Smooth muscle cell (in vitro differentiated cells): ENCODE data around the gene DCST2. TPM values are rescaled to one million over a fixed set of nuclear protein-coding genes. Genes with fewer than 3 reads are reported as not detected.
"Not testable (repeated sequence)": the region's sequence is repeated elsewhere in the genome, so short reads cannot be mapped to it uniquely, and the experiment has no call there.

Experiments used
- DNase-seq: peaks from one replicate; lab custom pipeline; 2025; ENCODE audit not compliant: unreplicated experiment; lab: John Stamatoyannopoulos, UW
- H2AFZ ChIP-seq: fragments of 200-600 bp; sonication (generic); 2 replicates; pipeline ENCODE4 v1.6.0; 2016; ENCODE audit warnings: antibody characterized with exemption, low read depth, mild to moderate bottlenecking
- H3F3A ChIP-seq: fragments of 200-600 bp; sonication (generic); 2 replicates; pipeline ENCODE4 v1.6.0; 2017; ENCODE audit warnings: antibody characterized with exemption, low read depth
- H3K27ac ChIP-seq: fragments of 200-600 bp; sonication (generic); 2 replicates; pipeline ENCODE4 v1.5.1; 2016; ENCODE audit warnings: low read depth, mild to moderate bottlenecking
- H3K27me3 ChIP-seq: fragments of 200-600 bp; sonication (generic); 2 replicates; pipeline ENCODE4 v1.6.1; 2016; ENCODE audit warnings: low read depth, mild to moderate bottlenecking
- H3K36me3 ChIP-seq: fragments of 200-600 bp; sonication (generic); 2 replicates; pipeline ENCODE4 v1.5.1; 2016; ENCODE audit warnings: low read depth
- H3K4me1 ChIP-seq: fragments of 200-600 bp; sonication (generic); 2 replicates; pipeline ENCODE4 v1.5.1; 2016; ENCODE audit warnings: low read depth
- H3K4me2 ChIP-seq: fragments of 200-600 bp; sonication (generic); 2 replicates; pipeline ENCODE4 v1.6.0; 2016; ENCODE audit warnings: mild to moderate bottlenecking
- H3K4me3 ChIP-seq: fragments of 200-600 bp; sonication (generic); 2 replicates; pipeline ENCODE4 v1.5.1; 2016; ENCODE audit warnings: mild to moderate bottlenecking
- H3K79me2 ChIP-seq: fragments of 200-600 bp; sonication (generic); 2 replicates; pipeline ENCODE4 v1.6.0; 2016; ENCODE audit warnings: low read depth, mild to moderate bottlenecking
- H3K9ac ChIP-seq: fragments of 200-600 bp; sonication (generic); 2 replicates; pipeline ENCODE4 v1.6.0; 2016; ENCODE audit warnings: low read depth
- H3K9me3 ChIP-seq: fragments of 200-600 bp; sonication (generic); replicated peaks from 2 replicates; pipeline ENCODE4 v1.5.1; 2016; ENCODE audit warnings: low read depth
- H4K20me1 ChIP-seq: fragments of 200-600 bp; sonication (generic); 2 replicates; pipeline ENCODE4 v1.6.0; 2016; ENCODE audit warnings: low read depth
- CTCF ChIP-seq: fragments of 200-600 bp; sonication (generic); IDR thresholded peaks from 2 replicates; pipeline ENCODE4 v1.5.1; 2017; ENCODE audit warnings: borderline replicate concordance, mild to moderate bottlenecking, antibody characterized with exemption; ENCODE audit not compliant: insufficient read depth, poor library complexity, severe bottlenecking
- WGBS: methylation state at CpG from one replicate; pipeline ENCODE4 v1.1.7; 2016; ENCODE audit warnings: low lambda C conversion rate; 5-methylcytosine and 5-hydroxymethylcytosine counted together
- polyA plus RNA-seq: library from polyadenylated mRNA; unstranded; fragments of >200 nt; fragmentation: Nextera tagmentation; extraction: Ambion mirVana; gene quantifications from 2 replicates; pipeline ENCODE4 v1.2.1, GENCODE V29; 2016
- total RNA-seq: library from RNA; depleted of rRNA; stranded (reverse); fragments of >200 nt; gene quantifications from 2 replicates; pipeline ENCODE4 v1.2.3, GENCODE V29; 2014

The DCST2 gene
- total and polyA plus RNA-seq, 2 experiments from 2014 or later: 1.3 TPM; not detected in 1

DNA sequence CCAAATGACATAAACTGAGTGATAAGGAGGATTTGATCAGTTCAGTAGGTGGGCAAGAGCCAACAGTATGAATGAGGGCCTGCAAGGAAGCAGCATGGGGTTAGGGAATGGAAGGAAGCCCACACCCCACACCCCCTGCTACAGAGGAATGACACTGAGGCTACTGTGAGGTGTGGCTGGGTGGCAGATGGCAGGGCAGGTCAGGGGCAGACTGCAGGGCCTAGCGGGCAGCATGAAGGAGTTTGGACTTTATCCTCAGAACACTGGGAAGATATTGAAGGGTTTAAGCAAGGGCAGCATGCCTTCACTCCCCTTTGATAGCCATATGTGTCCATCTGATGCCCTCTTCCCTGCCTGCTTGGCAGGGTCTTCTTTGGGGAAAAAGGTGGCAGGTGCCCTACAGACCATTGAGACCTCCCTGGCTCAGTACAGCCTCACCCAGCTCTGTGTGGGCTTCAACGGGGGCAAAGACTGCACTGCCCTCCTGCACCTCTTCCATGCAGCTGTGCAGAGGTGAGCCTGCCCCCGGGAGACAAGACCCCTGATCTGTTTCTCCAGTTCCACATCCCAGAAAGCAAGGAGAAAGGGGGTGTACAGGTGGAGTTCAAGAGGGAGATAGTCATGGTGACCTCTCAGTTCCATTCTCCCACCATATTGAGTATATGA lies 44.3 kb downstream of the DCST2 start:
- no peak overlapping the region for H2AFZ ChIP-seq

GRCh38 chr1:154988058-154988954 lies 45.3 kb downstream of the DCST2 start:
- Histone ChIP-seq H3F3A (no peaks in the 10 kb centered on the region), H2AFZ (no peak overlapping the region), H3K27me3 (no peaks in the 10 kb centered on the region), H3K27ac (no peak overlapping the region), H3K79me2 (peaks cover 31% of the 10 kb centered on the region), H3K4me2 (no peak overlapping the region), H3K9me3 (no peaks in the 10 kb centered on the region), H4K20me1 (no peaks in the 10 kb centered on the region), H3K36me3 (no peaks in the 10 kb centered on the region), H3K4me3 (no peak overlapping the region), H3K4me1 (peaks cover 4% of the 10 kb centered on the region), H3K9ac (no peak overlapping the region)
- no peak for TF ChIP-seq CTCF
- 97% methylated on average over 17 of the region's 17 CpGs for WGBS
- DNase-seq: no peak

More for the DNA sequence above, 44.3 kb downstream of the DCST2 start:
- Histone ChIP-seq H3F3A (no peaks in the 10 kb centered on the region), H3K27me3 (no peaks in the 10 kb centered on the region), H3K9ac (no peak overlapping the region), H3K79me2 (peaks cover 21% of the 10 kb centered on the region), H3K36me3 (no peaks in the 10 kb centered on the region), H4K20me1 (no peaks in the 10 kb centered on the region), H3K4me3 (no peak overlapping the region), H3K9me3 (no peaks in the 10 kb centered on the region), H3K27ac (no peak overlapping the region), H3K4me1 (no peaks in the 10 kb centered on the region), H3K4me2 (no peak overlapping the region)
- no peak for TF ChIP-seq CTCF
- DNase-seq: no peak
- WGBS: 97% methylated on average over 3 of the region's 3 CpGs

GRCh38 chr1:154987326-154987725 lies 46.3 kb downstream of the DCST2 start:
- peaks cover 32% of the 10 kb centered on the region for H3K79me2 ChIP-seq
- 93% methylated on average over 6 of the region's 6 CpGs for WGBS

DNA sequence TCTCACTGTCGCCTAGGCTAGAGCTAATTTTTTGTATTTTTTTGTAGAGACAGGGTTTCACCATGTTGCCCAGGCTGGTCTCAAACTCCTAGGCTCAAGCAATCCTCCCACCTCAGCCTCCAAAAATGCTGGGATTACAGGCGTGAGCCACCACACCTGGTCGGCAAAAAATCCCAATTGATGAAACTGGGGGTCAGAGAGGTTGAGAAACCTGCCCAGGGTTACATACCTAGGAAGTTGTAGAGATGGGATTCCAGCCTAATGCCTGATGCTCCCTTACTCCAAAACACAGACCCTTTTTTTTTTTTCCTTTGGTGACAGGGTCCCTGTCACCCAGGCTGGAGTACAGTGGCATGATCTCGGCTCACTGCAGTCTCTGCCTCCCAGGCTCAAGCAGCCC lies 46.8 kb downstream of the DCST2 start:
- H3K4me3 ChIP-seq, H3K36me3 ChIP-seq, H3K9me3 ChIP-seq, H3F3A ChIP-seq, H3K27ac ChIP-seq, DNase-seq, H2AFZ ChIP-seq, H3K9ac ChIP-seq, H3K27me3 ChIP-seq, H3K4me1 ChIP-seq, H4K20me1 ChIP-seq, H3K4me2 ChIP-seq: not testable (repeated sequence)
- WGBS: 97% methylated on average over 4 of the region's 4 CpGs
- H3K79me2 ChIP-seq: peaks cover 32% of the 10 kb centered on the region

More at GRCh38 chr1:154987326-154987725, 46.3 kb downstream of the DCST2 start:
- Histone ChIP-seq H3K4me1 (peaks cover 9% of the 10 kb centered on the region), H3K9me3 (no peaks in the 10 kb centered on the region), H3K27ac (no peak overlapping the region), H4K20me1 (no peaks in the 10 kb centered on the region), H3K4me3 (no peak overlapping the region), H3K9ac (no peak overlapping the region), H3K4me2 (no peak overlapping the region), H3K36me3 (no peaks in the 10 kb centered on the region), H2AFZ (no peak overlapping the region), H3K27me3 (no peaks in the 10 kb centered on the region), H3F3A (no peaks in the 10 kb centered on the region)
- TF ChIP-seq CTCF: no peak
- DNase-seq: no peak
